IPS DF 19.7 (cell line): ENCODE data around the gene TBX20.

Source experiments
- DNase-seq: peaks from one replicate; pipeline ENCODE4 v3.0.0-alpha.2; 2013; ENCODE audit warnings: low read depth, low spot score

Gene TBX20, protein sequence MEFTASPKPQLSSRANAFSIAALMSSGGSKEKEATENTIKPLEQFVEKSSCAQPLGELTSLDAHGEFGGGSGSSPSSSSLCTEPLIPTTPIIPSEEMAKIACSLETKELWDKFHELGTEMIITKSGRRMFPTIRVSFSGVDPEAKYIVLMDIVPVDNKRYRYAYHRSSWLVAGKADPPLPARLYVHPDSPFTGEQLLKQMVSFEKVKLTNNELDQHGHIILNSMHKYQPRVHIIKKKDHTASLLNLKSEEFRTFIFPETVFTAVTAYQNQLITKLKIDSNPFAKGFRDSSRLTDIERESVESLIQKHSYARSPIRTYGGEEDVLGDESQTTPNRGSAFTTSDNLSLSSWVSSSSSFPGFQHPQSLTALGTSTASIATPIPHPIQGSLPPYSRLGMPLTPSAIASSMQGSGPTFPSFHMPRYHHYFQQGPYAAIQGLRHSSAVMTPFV

DNA sequence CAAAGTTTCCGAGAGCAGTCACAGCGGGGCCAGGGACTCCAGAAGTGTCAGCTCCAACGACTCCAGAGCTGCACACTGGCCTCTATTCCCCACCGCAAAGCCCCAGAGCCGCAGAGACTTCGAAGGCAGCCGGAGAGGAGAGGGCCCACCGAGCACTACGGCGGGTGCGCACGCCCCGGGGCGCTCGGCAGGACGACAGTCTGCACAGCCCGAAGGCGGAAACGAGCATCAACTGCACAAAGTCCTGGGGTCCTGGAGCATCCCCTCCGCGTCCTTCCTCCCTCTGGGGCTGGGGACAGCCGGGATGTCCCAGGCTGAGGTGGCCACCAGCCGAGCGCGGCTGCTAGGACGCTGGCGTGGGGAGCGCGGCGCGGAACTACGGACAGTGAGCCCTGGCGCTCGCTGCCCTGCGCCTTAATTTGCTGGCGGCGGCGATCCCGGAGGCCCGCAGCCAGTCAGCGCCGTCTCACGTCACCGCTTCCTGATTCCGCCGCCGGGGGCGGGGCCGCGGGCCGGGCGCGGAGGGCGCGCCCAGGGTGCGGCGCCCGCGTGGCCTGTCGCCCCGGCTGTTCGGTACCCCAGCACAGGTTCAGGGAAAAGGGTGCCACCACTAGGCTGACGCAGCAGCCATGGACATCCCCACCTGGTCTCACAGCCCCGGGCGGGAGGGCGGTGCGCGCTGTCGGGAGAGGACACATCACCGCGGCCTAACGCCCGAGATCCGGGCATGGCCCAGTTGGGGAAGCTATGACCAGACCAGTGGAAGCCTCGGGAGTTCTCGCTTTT lies at the start of gene TBX20:
Gene TBX20, minus strand, starts transcription at position 391 of the 786 bp plus-strand sequence. CDS start 480 bp downstream, outside the sequence.
- no peak for DNase-seq

DNA sequence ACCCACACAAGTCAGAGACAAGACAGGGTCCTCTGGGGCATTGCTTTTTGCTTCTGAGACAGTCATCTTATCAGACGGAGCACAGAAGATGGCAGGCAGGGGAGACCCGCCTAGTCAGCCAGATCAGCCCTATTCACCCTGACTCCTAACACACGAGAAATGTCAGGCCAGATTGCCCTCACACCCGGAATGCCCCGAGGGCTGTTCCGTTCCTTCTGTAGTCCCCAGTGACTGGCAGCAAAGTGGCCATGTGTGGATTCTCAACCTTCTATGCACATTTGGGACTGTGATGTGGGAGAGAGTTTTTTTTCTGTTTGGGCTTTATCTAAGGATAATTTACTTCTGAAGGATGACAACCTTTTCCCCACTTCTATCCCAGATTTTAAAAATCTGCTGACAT lies 35.5 kb upstream of the TBX20 start:
- no peak for DNase-seq

DNA sequence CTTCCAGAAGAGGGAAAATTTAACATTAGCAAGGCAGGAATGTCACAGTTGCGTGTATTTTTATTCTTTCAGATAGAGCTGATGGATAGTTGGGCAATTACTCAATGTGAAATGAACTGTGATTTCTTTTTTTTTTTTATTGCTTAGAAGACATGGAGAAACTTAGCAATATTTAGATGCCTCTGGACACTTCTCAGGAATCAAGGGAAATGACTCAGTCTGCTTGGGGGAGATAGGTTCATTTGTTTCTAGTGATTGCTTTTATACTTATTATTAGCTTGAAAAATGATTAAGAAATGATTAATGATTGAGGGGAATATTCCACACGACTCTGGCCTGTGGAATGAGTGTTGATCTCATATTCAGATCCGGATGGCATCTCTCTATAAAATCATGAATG lies 33.1 kb upstream of the TBX20 start:
- DNase-seq, result no peak

DNA sequence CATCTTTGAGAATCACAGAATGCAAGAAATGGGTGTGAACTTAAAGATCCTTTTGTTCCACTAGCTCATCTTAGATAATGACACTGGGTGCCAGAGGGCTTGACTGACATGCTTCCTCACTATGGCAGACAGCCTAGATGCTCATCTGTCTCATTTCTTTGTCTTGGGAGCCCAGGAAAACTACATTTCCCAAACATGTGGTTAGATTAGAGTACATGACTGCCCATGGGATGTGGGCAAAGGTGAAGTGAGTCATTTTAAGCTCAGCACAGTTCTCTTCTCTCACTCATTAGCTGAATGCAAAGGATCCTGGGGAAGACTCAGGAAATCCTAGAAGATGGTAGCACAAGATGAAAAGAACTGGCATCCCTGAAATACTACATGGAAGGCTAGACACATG lies 32.5 kb upstream of the TBX20 start:
- no peak for DNase-seq

DNA sequence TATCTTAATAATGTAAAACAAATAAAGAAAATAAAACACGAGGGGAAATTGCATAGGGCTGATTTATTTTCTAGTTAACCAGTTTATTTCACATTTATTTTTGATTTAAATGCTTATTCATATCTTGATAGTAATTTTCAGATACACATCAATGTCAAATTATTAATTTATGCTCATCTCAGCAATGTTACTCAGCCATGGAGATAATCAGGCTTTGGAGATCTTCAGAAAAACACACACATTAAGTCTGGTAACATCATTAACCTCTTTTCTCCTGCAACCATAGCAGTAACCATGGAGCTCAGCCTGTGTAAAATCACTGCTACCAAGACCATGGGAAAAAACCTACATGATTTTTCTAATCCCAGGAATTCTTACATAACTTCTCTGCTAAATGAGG lies 31.9 kb upstream of the TBX20 start:
- DNase-seq, result no peak

DNA sequence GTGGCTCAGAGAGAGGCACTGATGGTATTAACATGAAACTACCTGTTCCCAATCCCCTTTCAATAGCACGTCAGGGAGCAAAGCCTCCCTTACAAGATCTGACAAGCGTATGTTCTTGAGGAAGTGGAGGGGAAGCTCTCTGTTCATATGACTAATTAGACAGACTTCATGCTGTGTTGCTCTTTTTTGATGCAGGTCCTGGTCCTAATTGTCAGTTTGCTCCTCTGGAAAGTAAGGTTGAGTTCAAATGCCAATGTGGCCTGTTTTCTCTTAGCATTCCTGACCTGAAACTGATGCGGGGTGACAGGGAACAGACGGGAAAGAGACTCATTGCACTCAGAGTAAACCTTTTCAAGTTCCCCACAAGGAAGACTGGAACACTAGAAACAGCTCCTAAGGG lies 27.0 kb upstream of the TBX20 start:
- DNase-seq, result no peak

DNA sequence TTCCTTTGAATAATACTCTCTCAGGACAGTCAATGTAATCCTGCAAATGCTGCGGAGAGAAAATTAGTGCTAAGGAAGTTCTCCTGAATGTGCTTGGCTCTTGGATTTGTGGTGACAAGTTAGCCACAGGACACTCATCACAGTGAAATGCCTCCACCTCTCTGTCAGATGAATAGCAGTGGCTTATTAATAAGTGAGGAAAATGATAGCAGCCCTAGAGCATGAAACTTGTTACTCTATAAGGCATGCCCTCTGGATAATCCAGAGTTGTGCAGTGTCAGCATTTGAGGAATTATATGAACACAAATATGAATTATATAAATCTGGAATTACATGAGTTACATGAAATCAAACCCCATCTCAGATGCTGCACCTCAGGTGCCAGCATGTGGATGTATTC lies 23.5 kb upstream of the TBX20 start:
- no peak for DNase-seq

DNA sequence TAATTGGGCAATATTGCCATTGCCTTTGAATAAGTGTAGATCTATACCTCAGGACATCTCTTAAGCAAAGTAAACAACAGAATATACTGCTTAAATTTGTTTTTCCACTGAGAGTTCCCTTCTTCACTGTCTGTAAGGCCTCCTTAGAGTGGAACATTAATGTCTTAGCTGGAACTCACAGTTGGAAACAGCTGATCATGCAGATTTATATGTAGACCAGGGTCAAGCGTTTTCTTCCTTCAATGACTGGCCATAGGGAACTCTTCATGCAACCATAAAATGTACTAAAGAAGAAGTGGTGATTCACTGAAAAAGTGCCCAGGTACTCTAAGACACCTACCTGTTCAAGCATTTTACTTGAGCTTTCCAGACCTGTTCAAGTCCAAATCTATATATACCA lies 18.3 kb upstream of the TBX20 start:
- DNase-seq, result no peak

DNA sequence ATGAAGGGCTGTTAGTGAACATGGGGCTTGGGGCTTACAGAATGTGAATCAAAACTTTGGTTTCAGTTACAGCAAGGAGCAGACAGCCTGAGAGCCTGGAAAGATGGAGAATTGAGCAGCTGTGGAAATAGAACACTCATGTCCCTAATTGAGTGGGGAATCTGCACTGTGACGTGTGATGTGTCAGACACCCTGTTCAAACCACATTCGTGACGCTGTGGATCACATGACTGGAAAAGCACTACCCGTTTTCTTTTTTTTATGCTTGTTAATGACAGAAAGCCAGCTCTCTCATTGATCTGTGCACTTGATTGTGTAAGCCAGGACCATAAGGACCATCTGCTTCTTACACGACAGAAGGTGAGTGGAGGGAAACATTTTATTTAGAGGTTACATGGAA lies 15.1 kb upstream of the TBX20 start:
- no peak for DNase-seq

DNA sequence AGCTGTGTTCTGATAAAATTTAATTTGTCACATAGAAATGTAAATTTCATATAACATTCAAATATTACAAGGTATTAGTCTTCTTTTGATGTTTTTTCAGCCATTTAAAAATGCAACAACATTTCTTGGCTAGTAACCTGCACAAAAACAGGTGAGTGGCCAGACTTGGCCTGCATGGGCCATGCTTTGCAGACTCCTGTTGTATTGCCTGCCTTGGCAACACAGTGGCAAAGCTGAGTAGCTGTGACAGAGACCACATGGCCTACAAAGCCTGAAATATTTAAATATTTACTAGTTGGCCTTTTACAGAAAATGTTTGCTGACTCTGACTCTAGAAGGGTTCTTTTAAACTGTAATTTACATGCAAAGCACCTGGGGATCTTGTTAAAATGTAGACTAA lies 13.5 kb upstream of the TBX20 start:
- DNase-seq, result no peak

DNA sequence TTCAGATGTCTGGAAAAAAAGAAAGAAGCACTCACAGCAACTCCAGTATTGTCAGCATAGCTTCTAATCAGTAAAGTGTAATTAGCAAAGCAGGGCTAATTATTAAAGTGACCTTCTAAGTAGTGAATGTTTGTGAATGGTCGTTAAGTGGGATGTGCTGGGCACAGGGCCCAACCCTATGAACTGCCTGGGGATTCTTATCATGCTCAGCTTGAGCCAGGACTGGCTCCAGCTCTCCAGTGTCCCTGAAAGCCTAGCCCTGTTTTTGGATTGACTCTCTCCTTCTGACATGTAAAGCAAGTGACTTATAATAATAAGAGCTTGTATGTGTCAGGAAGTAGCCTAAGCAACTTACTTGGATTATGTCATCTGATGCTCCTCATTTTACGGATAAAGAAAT lies 9.5 kb upstream of the TBX20 start:
- no peak for DNase-seq

DNA sequence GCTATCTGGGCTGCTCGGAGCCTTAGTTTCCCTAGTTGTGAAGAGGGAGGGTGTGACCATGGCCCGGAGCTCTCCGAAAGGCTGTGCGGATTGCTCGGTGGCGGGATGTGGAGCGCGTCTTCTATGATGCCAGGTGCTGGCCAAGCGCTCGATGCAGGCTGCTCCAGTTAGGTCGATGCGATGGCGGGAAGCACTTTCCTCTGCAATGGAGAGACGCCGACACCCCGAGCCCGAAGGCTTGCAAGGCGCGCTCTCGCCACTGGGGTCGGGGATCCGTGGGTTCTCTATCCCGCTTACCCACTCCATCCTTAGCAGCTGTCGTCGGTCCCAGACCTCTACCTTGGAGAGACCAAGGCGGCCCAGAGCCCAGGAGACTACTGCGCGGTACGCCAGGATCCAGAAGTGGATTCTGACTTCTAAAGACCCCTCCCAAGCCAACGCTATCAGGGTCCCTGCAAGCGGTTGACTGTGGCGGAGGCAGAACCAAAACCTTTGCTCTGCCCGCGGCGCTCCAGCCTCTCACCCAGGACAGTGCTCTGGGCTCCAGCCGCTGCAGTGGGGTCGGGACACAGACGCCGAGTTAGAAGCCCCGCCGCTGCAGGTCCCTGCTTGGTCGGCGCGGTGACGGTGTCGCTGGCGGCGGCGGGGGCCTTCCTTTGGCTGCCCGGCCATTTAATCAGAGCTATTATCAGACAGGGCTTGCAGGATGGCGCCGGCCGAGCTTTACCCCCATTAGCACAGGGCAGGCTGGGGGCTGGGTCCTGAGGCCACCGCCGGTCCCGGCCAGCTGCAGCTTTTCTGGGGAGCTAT lies 7.8 kb upstream of the TBX20 start:
- DNase-seq, result no peak

DNA sequence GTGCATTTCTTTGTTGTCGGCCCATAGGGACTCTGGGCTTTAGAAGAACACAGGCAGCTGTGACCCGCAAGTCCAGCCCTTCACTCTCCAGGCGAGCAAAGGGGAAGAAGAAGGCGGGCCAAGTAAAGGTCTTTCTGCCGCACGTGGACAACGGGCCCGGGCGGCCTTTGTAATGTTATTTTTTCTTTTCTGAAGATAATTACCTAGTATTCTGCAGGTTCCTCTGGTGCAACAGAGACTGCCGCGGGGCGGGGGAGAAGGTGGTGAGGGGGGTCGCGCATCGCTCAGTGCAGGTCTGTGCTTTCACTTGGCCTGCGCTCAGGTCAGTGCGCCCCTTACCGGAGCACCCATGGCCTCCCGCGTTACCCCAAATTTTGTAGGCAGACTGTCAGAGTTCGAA lies 7.1 kb upstream of the TBX20 start:
- DNase-seq, result no peak

DNA sequence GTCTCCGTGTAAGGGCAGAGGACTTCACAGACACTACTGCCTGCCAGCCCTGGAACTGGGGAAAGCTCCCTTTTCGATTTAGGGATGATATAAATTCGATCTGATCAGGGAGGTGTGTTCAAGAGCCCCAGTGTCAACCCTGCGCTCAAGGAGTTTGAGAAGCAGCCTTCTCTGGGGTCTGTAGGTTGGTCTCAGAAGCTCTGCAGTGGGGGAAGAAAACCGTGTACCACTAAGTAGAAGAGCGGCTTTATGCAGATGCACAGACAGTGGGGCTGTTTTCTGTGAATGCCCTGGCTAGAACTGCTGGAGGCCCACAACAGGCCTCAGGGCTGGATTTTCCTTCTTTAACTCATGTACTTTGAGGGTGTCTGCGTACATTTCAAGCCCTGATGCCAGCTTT lies 6.3 kb upstream of the TBX20 start:
- DNase-seq, result no peak

DNA sequence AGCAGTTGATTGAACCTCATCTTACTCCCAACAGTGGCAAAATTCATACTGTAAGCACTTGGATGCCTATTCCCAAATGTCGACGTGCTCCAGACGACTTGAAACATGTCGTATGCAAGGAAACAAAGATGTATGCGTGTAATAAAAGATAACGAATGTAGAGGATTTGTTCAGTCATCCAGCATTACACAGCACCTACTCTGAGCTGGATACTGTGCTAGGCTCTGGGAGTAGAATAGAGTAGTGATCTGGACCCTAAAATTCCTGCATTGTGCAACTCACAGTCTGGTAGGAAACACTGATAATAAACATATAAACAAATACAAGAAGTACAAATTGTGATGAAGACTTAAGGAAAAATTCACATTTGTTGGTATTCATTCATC lies 5.6 kb upstream of the TBX20 start:
- no peak for DNase-seq

DNA sequence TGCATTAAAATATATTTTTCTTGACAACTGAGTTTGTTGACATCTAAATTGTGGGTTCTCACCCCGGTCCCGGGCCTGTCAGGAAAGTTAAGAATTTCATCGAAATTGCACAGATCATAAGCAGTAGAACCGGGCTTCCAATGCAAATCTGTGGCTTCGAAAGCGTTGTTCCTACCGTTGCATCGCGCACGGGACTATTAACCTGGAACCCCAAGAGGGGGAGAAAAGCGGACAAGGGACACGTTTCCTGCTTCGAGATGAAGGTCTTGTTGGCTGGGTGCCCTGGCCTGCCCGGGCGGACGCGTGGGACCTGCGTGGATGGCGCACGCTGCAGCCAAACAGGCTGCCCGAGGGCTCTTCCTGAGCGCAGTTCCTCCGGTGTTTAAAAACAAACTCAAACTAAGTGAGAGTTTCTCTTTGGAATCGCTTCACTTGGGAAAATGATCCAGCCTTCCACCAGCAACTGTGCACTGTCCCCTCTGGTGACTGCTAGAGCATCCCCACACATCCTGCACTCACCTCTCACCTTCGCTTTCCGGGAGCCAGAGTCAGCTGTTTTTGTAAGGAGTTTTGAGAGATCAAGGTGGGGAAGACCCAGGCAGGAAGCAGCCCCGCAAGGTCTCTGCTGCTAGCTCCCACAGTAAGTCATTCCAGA lies 5.1 kb upstream of the TBX20 start:
- no peak for DNase-seq

DNA sequence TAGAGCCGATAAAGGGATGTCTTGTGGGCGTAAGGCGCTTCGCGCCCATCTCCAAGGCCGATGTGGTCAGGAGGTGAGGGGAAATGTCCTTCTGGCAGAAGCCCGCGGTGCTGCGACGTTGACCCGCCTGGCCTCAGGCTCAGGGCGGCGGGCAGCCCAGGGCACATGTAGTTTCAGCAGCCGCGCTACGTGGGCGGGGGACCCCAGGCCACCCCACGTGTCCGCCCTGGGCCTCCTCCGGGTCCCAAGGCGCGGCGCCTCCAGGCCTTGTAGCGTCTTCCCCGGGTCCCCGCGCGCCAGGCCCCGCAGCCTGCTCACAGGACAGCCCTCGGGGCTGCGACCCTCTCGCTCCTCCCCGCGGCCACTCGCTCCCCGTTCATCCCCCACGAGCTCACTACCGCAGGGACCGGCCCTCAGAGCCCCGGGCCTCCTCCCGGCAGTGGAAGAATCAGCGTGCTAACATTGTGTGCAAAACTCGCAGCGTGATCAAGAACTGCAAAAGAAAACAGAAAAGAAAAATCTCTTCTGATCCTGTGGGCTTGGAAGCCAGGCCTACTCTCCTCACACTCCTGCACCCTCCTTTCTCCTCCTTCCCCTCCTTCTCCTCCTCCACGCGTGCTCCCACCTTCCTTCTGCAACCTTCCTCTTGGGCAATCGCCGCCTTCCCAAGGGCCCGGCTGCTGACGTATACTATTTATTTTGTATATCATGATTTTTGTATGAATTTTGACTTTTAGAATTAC lies 4.4 kb upstream of the TBX20 start:
- DNase-seq, result no peak

DNA sequence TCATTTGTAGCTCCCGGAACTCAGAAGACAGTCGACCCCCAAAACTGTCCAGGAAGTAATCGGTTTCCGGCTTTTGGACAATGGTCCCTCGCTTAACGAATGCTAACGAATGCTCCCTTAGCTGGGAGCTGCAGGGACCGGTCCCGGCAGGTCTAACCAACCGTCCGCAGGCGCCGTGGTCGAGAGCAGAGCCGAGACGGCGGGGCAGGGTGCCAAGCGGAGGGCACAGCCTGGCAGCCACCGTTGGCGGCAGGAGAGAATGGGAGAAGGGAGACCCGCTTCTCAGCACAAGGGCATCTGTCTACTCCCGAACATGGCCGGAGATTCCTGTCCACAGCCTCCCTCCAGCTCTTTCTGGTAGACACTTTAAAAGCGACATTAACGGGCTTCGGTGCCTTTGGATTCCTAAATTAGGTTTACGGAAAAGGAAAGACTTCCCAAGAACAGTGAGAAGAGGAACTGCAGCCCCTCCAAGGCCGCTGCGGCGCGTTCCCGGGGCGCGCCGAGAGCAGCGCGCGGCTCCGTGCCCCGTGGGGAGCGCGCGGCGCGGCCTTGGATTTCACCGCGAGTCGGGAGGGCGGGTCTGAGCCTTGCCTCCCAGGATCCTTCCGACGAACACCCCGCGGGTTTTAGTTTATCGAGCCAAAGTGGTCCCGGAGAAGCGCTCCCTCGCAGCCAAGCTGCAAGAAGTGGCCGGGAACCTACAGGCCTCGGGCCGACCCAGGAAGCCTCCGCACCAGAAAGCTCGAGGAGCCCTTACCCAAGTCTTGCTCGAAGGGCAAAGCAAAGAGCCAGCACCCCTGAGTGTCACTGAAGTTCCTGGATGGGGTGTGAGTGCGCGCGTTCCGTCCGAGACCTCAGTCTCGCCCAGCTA lies 3.6 kb upstream of the TBX20 start:
- DNase-seq, result no peak

DNA sequence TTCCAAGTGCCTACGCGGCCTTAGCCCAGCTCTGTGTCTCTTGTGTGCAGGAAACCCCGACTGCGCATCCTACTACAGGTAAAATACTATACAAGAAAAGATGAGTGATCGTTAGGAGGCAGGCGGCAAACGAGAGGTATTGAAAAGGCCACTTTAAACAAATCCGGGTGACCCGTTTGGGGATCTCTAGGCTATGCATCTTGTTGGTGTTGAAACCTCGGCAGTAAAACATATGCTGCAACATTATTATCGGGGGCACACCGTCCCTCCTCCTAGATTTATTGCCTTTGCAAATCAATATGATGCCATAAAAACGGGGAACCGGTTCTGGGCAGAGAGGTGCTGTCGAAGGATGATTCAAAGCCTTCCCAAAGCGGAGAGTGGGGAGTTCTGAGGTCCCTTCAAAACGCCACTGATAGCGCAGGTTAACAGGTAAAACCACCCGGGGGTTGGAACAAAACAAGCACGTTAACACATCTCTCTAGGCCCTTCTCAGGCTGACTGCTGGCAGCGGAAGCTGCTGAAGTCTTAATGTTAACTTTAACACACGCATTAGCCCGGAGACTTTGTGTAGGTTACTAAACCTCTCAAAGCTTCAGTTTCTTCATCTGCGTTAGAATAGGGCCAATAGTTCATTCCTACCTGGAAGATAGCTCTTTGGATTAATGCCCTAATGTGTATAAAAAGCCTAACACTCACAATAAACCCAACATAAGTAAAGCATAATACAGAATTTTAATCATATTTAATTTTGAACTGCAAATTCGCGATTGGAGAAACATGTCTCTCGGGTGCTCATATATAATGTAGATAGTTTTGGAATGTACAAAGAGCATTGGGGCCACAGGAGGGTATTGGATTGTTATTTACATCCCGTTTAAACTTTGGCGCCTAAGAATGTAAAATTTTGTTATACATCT lies 2.6 kb upstream of the TBX20 start:
- DNase-seq, result no peak
